Measurements from ENCODE around the gene KATNAL1. TPM values are rescaled to one million over a fixed set of nuclear protein-coding genes. Genes with fewer than 3 reads are reported as not detected.

The KATNAL1 gene
- total and polyA plus RNA-seq, 10 of the 15 experiments (the other 5 are each of a cell fraction or from before 2014, with no cell fraction given), result 6.5 to 18.7 (median 11.7) TPM

- FAIRE-seq, result no peak
These were observed 82.6 kb downstream of the KATNAL1 start for GRCh38 chr13:30224732-30225131.

More at GRCh38 chr13:30224732-30225131, 82.6 kb downstream of the KATNAL1 start:
- H3K27me3 ChIP-seq (replicated peaks in 1 of 2; ENCODE audit: control insufficient read depth in 2 of 2, insufficient read depth in 2 of 2, low read length in 1 of 2), result no peaks in the 10 kb centered on the region
- no peak overlapping the region for H3K27ac ChIP-seq (ENCODE audit: control insufficient read depth, insufficient read depth)
- ATAC-seq, result peak; percentile 85
- H3K9me3 ChIP-seq (replicated peaks; ENCODE audit: control insufficient read depth, insufficient read depth, low read length), result peaks cover 7% of the 10 kb centered on the region
- no peaks in the 10 kb centered on the region for H4K20me1 ChIP-seq (ENCODE audit: control insufficient read depth, insufficient read depth)
- CTCF ChIA-PET, result interaction anchor here (0.6 to 0.7 kb wide), 2 partner anchors 90 to 301 kb away, joined by 4 to 5 read pairs; no protein-coding TSS in a partner anchor
- no peaks in the 10 kb centered on the region; a peak in 1 of 4 replicates for H3K36me3 ChIP-seq (ENCODE audit: control insufficient read depth in 2 of 2, insufficient read depth in 2 of 2, low read length in 1 of 2)
- H3K79me2 ChIP-seq (ENCODE audit: control insufficient read depth, insufficient read depth, low read length), result no peaks in the 10 kb centered on the region
- H3K9ac ChIP-seq (ENCODE audit: control insufficient read depth, insufficient read depth, low read length), result no peak overlapping the region
- no peak for DNase-seq (ENCODE audit: low read depth, low spot score)
- SMC1A ChIA-PET (ENCODE audit: uncharacterized antibody, unreplicated experiment), result interaction anchor here (0.9 to 1.7 kb wide), 4 partner anchors 20 to 26 kb away, joined by 3 to 4 read pairs (median 4); no protein-coding TSS in a partner anchor
- in situ Hi-C loops (cut with MboI) (no loop called here), intact Hi-C loops (cut with micrococcal nuclease; ENCODE audit: unreplicated experiment) (no loop called here)
- H3K4me1 ChIP-seq (ENCODE audit: control insufficient read depth, insufficient read depth, low read length), result no peaks in the 10 kb centered on the region
- no peak overlapping the region for H3K4me2 ChIP-seq (ENCODE audit: control insufficient read depth, insufficient read depth)
- no peak overlapping the region for H2AFZ ChIP-seq (ENCODE audit: control insufficient read depth, low read depth, low read length)
- peak; percentile 78 for TF ChIP-seq JUNB (IDR thresholded peaks at IDR 0.05)
- TF ChIP-seq NFYB (IDR thresholded peaks at IDR 0.05; ENCODE audit: insufficient read depth, low read depth, low read length), result no peak
- TF ChIP-seq ETV6 (conservative IDR thresholded peaks at IDR 0.05 in 1 of 2, IDR thresholded peaks at IDR 0.05 in 1 of 2; ENCODE audit: borderline replicate concordance in 1 of 2, low read depth in 1 of 2), result peak in 1 of 2 experiments; percentile 53; a peak in 1 of 4 replicates
- TF ChIP-seq USF1 (IDR thresholded peaks at IDR 0.05; ENCODE audit: borderline replicate concordance, extremely low read length, insufficient read depth, low read depth, low read length), result no peak
- no peak for TF ChIP-seq BCLAF1 (IDR thresholded peaks at IDR 0.05)
- TF ChIP-seq EED (IDR thresholded peaks at IDR 0.05; ENCODE audit: low read depth), result peak; percentile 45; the same call in 1 of the 2 replicates
- no peak for TF ChIP-seq TCF3 (IDR thresholded peaks at IDR 0.05; ENCODE audit: borderline replicate concordance, insufficient read depth, low read depth, low read length)
- TF ChIP-seq POU2F2 (IDR thresholded peaks at IDR 0.05; ENCODE audit: borderline replicate concordance, low read depth, low read length), result no peak
- no peak for TF ChIP-seq IRF3 (IDR thresholded peaks at IDR 0.05)
- TF ChIP-seq FOXK2 (IDR thresholded peaks at IDR 0.05), result no peak
- no peak for TF ChIP-seq ZNF274 (IDR thresholded peaks at IDR 0.05; ENCODE audit: insufficient read depth, insufficient read length)
- no peak for TF ChIP-seq POLR2A (IDR thresholded peaks at IDR 0.05; ENCODE audit: low read depth, low read length)
- TF ChIP-seq RUNX3 (IDR thresholded peaks at IDR 0.05; ENCODE audit: low read length), result peak; percentile 13; the same call in 1 of the 2 replicates
- no peak for TF ChIP-seq TAF1 (IDR thresholded peaks at IDR 0.05; ENCODE audit: borderline replicate concordance, low read depth, low read length)
- TF ChIP-seq NR2C2 (IDR thresholded peaks at IDR 0.05; ENCODE audit: borderline replicate concordance, control insufficient read depth, insufficient read length, low read depth), result no peak
- no peak for TF ChIP-seq KAT2A (conservative IDR thresholded peaks at IDR 0.05; ENCODE audit: control insufficient read depth, low read depth, low read length)
- no peak for TF ChIP-seq MEF2A (IDR thresholded peaks at IDR 0.05; ENCODE audit: insufficient read depth, low read depth, low read length)
- RAD21 ChIA-PET (ENCODE audit: unreplicated experiment), result no interaction called here
- POLR2A ChIA-PET, result no interaction called here
- no TSS peak for BruUV-seq (replicated peaks)
- H3K4me3 ChIP-seq, result no peak overlapping the region
